H4 (cell line): ENCODE data around the gene SECTM1. TPM values are rescaled to one million over a fixed set of nuclear protein-coding genes. Genes with fewer than 3 reads are reported as not detected.

ENCODE experiments used
- DNase-seq: peaks from one replicate; pipeline ENCODE4 v3.0.0-alpha.2; 2015; ENCODE audit warnings: low spot score
- total RNA-seq: library from RNA; depleted of rRNA; stranded (reverse); fragments of >200 nt; shearing (Covaris generic); gene quantifications from 2 replicates; pipeline ENCODE4 v1.2.3, GENCODE V29; 2014

SECTM1 gene
- total RNA-seq, 1 experiment from 2014 or later, result 30.1 TPM

DNA sequence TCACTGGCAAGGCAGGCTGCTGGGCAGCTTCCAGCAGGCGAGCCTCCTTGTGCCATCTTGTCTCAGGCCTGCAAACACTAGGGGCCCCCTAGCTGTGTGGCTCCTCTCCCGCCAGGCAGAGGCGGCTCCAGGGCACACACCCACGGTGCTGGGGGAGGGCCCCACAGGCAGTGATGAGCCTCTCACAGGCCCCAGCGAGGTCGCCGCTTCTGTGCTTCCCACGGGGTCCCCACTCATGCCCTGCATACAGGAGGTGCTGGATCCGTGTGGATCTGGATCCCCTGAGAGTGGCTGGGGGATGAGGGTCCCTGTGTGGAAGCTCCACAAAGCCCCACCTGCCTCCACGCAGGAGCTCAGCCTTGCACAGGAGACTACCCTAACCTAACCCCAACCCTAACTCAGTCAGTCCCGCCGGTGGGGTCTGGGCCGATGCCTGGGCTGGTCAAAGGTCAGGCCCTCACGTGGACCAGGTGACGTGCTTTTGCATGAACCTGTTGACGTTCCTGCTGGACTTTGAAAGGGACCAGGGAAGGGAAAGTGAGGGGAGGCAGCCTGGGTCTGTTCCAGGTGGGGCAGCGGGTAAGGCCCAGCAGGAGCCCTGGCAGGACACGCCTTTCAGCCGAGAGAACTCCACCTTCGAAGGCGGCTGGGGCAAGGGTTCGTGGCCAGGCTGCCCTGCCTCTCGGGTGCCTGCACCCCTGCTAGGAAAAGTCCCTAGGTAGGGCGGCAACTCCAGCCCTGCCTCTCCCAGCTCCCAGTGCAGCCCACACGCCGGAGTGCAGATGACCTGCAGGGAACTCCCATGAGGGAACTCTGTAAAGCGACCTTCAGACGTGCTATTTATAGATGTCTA is 5.2 kb downstream of the SECTM1 start:
- no peak for DNase-seq

DNA sequence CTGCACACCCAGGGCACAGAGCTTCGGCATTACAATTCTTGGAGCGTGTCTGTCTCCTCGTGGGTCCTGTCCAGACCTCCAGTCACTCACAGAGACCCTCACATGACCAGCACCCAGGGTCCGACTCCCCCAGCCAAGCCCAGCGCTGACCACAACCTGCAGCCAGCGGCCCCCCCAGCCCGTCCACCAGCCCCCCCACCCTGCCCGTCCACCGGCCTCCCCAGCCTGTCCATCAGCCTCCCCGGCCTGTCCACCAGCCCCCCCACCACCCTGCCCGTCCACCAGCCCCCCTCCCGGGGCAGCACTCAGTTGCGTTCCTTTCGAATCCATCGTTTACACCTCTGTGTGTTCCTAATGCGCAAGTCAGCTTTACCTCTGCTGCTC is 5.8 kb downstream of the SECTM1 start:
- DNase-seq, result no peak

DNA sequence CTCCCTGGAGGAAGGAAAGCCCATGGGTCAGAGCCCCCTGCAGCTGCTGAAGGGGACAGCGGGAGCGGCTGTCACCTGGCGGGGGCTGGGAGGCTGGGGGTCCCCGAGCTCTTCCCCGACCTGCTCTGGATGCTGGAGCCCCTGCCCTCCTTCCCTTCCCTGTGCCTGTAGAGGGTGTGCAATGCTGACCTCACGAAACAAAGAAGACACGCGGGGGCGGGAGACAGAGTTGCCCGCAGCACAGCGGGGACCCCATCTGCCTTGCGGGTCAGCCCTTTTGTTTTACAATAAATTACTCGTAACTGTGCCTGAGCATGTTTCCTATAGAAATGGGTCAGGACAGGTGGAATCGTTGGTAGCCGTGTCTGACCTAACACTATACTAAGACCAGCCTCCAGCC is 6.3 kb downstream of the SECTM1 start:
- no peak for DNase-seq

DNA sequence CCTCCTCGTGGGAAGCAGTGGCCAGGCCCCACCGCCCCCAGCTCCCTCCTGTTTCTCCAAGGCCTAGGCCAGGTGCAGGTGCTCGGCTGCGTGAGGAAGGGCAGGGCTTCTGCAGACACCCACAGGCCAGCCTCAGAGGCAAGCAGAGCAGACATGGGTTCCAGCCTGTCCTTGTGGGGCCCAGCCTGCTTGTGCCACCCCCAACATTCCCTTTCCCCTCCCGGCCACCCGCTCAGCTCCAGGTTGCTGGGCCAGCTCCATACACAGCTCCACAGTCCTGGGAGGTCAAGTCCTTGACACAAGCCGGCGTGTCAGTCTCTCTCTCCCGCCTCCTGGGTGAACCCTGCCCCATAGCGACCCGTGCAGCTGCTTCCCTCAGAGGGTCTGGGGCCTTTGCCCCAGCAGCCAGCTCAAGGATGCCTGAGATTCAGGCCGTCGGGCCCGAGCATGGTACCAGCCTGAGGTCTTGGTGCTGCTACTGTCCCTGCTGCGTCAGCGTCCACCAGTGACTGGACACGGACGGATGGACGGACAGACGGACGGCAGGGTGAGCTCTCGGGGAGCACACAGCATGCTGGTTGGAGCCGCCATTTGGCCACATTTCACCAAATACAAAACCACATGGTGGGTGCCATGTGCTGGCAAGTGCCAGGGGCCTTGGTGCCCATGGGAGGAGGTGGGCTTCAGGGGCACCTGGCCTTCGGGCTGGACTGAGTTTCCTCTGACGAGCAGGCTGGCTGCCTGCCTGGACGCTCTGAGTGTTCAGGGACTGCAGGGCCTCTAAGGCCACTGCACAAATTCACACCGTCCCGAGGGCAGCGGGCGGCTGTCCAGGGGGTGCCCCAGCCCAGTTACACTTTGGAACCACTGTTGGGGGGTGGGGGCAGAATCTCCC is 8.0 kb downstream of the SECTM1 start:
- DNase-seq, result no peak

DNA sequence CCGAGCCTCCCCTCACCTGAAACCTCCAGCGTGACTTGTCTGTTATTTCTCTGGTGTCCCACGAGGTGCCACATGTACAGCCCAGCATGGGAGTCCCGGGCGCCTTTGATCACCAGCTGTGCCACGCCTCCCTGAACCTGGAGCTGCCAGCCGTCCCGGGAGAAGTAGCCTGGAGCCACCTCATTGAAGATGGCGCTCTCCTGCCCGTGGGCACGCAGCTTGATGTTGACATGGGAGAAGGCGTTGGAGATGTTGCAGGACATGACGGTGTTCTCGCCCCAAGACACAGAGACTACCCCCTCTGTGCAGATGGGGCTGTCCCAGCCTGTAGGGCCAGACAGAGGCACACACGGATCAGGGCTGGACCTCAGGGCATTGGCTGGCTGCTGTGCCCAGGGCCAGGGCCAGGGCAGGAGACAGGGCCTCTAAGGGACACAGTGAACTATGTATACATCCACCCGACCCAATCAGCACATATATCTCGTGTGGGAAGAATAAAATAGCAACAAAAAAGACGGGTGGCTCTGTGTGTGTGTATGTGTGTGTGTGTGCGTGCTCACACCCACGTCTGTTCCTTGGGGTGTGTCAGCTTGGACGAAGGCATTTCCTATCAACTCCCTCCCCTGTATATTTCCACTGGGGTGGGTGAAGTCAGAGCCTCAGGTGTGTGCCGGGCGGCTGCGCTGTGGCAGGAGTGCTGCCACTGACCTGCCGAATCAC is 8.8 kb downstream of the SECTM1 start:
- DNase-seq, result no peak

DNA sequence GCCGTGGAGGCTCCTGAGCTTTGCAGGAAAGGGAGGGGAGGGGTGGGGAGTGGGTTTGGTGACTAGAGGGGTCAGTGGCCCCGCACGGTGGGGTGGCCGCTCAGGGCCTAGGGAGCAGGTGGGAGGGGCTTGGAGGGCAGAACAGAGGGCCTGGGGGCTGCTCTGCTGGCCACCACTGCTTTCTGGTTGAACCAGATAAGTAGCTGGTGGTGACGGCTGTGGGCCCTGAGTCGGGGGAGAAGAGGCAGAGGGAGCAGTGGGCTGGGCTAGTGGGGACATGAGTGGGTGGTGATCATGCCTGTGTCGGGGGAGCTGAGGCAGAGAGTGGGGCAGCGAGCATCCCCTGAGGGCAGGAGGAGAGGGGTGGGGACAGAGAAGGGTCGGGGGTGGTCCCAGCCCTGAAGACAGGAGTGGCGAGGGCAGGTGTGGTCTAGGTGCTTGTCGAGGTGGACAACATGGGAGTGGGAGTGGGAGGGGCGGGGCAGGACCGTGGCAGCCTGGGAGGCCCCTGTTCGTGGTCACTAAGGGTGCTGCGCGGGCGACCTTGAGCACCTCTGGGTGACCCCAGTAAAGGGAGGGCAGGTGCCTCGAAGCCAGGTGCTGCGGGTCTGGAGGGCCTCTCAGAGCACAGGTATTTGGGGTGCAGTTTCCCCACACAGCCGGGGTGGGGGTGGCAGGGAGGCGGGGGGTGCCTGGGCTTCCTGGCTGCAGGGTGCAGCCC is 9.9 kb downstream of the SECTM1 start:
- DNase-seq, result no peak

DNA sequence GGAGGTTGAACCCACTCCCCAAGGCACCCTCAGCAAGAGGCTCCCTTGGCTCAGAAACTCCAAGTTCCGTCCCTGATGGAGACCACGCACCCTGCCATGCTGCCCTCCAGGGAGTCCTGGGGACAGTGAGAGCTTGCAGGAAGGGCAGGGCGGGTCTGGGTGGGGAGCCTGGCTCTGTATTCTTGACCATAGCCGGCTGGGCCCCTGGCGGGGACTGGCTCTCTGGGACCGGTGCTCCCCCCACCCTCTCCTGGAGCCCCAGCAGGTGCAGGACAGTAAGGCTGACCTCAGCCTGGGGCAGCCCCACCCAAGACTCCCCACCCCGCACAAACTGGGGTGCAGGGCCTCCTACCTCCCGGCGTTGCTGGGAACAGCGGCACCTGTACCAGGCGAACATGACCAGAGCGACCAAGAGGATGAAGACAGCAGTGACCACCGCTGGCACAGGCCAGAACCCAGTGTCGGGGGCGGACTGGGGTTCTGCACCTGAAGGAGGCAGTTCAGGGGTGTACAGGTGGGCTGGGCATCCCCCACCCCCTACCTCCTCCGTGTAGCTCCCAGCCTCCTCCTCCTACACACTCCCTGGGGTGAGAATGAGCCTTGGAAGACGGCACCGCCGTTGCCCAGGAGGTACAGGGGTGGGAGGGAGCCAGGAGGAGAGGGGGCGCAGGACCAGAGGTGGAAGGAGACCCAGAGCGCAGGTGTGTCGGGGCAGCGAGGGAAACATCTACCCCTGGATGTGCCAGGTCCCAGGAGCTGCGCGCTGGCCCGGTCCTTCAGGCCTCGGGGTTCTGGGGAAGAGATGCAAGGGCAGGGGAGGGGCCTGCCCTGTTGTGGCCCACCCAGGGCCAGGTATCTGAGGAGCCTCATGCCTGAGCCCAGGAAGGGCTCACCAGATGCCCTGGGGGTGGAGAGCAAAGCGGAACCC is 10.8 kb downstream of the SECTM1 start:
- no peak for DNase-seq

DNA sequence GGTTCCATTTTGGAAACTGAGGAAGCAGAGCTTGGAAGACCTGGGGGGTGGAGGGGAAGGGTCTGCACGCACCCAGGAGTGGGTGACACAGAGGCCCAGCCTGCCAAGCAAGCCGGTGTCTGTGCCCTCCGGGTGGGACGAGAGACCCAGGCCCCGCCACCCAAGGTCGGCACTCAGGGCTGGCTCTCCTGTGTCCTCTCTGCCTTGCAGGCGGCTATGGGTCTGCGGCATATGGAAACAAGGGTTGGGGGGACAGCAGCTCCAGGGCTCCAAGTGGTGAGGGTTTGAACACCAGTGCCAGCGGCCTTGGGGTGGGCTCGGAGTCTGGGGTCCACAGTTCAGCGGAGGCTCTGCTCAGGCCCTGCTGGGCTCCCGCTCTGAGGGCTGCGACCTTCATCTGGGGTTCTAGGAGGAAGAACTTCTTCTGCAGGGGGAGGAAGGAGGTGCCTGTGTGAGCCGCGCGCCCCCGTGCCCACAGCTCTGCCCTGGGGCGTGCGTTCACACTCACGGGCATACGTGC is 11.6 kb downstream of the SECTM1 start:
- DNase-seq, result no peak

DNA sequence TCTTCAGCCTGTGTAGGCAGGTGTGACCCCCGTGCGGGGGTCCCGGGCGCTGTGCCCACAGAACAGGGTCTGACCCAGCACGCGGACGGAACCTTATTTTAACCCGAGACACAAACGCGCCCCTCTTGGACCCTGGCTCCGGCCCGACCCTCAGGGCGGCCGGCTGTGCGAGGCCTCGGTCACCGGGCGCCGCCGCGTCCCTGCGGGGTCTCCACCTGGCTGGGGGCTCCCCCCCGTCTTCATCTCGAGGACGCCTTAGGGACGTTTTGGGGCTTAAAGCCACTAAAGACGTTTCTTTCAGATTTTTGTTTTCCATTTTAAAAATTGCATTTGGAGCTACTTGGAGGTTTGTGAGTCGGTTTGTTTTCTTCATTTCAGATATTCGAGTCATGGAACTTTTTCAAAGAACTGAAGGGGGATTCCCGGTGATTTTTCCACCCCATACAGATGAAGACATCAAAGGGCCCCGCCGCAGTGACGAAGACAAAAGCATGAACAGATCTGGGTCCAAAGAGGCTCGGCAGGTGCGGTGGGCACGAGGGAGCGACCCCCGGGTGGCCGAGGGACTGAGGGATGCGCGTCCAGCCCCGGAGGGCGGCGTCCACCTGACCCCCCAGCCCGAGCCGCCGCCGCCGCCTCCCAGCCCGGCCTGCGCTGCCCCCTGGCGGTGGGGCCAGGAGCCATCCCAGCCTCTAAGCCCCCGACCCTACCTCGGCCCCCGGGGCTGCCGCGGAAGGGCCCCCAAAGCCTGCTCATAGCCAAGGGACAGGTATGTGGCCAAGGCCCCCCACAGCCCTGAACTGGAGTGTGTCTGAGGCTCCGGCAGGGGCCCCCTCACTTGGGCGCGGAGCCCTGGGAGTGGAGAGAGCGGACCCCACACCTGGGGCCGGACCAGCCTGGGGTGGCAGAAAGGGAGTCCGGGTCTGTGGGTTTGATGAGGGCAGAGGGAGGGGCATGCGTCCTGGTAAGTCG is 12.3 kb downstream of the SECTM1 start:
- DNase-seq, result no peak

DNA sequence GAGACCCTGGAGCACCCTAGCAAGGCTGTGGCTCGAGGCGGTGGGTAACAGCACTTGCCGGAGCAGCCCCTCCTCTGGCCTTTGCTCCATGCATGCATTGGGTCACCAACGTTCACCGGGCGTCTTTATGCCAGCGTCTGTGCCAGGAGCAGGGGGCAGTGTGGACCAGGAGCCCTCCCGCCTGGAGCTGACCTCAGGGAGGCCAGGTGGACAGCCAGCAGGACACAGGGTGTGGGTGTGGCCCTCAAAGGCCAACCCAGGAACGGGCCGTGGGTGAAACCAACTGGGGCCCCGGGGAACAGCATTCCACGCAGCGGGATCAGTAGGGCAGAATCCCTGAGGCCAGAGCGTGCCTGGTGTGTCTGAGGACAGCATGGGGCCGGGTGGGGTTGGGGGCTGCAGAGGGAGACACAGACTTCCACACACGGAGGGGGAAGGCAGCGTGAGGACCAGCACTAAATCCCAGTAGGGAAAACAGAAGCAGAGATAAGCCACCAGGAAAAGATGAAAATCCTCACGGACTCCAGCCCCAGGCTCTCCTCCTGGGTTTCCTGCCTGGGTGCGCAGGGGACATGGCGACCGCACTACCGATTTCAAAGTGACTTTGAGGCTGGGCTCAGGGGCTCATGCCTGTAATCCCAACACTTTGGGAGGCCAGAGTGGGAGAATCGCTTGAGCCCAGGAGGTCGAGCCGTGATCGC is 13.3 kb downstream of the SECTM1 start:
- DNase-seq, result no peak

DNA sequence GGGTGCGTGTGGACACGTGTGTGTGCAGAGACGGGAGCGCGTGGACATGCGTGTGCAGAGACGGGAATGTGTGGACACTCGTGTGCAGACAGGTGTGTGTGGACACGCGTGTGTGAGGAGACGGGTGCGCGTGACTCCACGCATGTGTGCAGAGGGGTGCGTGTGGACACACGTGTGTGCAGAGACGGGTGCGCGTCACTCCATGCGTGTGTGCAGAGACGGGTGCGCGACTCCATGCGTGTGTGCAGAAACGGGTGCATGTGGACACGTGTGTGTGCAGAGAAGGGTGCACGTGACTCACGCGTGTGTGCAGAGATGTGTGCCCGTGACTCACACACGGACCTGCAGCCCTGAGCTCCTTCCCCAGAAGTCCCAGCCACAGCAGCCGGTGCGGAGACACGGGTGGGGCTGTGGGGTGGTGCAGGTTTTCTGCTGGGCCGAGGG is 13.9 kb downstream of the SECTM1 start:
- DNase-seq, result no peak

DNA sequence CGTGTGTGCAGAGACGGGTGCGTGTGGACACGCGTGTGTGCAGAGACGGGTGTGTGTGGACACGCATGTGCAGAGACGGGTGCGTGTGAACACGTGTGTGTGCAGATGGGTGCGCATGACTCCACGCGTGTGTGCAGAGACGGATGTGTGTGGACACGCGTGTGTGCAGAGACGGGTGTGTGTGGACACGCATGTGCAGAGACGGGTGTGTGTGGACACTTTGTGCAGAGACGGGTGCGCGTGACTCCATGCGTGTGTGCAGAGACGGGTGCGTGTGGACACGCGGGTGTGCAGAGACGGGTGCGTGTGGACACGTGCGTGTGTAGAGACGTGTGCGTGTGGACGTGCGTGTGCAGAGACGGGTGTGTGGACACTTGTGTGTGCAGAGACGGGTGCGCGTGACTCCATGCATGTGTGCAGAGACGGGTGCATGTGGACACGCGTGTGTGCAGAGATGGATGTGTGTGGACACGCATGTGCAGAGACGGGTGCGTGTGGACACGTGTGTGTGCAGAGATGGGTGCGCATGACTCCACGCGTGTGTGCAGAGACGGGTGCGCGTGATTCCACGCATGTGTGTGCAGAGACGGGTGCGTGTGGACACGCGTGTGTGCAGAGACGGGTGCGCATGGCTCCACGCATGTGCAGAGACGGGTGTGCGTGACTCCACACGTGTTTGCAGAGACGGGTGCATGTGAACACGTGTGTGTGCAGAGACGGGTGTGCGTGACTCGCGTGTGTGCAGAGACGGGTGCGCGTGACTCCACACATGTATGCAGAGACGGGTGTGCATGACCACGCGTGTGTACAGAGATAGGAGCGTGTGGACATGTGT is 14.6 kb downstream of the SECTM1 start:
- DNase-seq, result no peak

DNA sequence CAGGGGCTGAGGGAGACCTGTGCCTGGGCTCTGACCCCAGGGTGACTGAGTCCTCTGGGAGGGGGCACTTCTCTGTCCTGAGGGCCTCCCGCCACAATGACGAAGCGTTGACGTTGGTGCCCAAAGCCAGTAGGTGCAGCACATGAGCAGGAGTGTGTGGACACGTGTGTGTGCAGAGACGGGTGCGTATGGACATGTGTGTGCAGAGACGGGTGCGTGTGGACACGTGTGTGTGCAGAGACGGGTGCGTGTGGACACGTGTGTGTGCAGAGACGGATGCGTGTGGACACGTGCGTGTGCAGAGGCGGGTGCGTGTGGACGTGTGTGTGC is 15.4 kb downstream of the SECTM1 start:
- DNase-seq, result no peak

DNA sequence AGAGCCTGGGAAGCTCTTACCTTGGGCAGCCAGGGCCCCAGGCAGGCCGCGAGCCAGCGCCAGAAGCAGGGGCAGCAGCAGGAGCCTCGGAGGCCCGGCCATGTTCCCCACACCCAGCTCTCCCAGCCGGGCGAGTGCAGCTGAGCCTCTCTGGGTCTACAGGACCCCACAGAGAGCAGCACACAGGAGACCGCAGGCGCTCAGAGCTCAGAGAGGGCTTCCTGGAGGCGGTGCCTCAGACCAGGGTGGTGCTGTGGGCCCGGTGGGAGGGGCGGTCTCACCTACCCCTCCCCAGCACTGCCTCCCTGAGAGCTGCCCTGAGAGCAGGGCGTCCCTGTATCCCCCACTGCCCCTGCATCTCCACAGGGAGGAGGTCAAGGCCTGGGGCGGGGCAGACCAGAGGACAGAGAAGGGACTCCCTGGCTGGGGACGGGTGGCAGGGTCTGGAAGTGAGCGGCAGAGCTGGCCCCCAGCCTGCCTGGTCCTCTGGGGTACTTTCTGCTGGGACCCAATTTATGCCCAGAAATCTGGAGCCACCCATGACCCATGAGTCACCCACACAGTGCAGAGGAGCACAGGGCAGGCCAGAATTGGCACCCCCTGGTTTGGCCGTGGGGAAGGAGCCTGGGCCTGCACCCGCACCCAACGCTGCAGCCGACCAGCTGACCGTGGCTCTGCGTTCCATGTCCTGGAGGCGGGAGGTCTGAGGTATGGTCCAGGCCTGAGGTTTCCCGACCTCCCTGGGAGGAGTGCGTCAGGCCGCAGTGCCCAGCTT is 16.0 kb downstream of the SECTM1 start, which contains the start of gene CD7:
CD7 (minus strand) TSS at position 215 of the 775 bp plus-strand sequence; CDS start at position 102, 113 bp downstream.
- DNase-seq, result no peak

DNA sequence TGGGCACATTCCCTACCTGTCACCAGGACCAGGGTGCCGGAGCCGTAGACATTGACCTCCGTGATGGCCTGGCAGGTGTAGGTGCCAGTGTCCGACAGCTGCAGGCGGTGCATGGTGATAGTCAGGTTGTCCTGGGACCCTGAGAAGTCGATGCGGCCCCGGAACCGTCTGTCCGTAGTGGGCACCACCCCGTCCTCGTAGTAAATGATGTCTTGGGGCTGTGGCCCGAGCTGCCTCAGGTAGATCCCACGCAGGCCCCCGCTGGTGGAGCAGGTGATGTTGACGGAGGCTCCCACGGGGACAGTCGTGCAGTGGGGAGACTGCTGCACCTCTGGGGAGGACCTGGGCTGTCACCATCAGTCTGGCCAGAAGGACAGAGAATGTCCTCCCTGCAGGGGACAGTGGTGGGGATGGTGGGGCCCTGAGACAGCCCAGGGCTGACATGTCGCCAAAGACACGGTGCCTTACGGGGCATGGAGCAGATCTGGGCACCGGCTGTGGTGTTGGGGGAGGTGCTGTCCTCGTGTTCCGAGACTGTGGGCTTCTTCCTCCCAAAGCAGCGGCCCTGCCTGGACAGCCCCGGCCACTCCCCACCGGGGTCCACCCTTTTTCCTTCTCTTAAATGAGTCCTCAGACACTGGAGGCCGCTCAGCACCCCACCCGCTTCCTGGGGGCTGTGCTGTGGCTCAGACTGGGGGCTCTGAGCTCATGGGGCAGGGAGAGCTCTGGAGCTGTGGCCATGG is 16.7 kb downstream of the SECTM1 start:
- no peak for DNase-seq
